ENCODE measurements around the gene TRPM2.

TRPM2 gene

DNA sequence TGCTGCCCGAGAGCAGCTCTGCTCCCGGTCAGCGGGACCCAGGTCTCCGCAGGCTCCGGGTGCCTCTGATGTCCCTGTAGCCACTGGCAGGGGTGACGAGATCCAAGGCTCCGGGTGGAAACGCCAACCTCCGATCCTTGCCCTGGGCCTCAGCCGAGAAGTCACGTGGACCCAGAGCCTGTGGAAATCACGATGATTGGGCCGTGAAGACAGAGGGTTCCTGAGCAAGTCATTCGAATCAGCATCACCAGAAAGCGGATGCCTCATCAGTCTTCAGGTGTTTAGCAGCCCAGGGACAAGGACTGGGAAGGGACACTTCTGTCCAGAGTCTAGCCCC lies 114.4 kb downstream of the TRPM2 start:
- DNase-seq (ENCODE audit: low read depth): no peak
- H3K4me3 ChIP-seq (ENCODE audit: low read depth, low read length): no peak overlapping the region
- no peak for TF ChIP-seq CTCF (IDR thresholded peaks at IDR 0.05; ENCODE audit: insufficient read depth, low read depth, low read length, missing control alignments)

DNA sequence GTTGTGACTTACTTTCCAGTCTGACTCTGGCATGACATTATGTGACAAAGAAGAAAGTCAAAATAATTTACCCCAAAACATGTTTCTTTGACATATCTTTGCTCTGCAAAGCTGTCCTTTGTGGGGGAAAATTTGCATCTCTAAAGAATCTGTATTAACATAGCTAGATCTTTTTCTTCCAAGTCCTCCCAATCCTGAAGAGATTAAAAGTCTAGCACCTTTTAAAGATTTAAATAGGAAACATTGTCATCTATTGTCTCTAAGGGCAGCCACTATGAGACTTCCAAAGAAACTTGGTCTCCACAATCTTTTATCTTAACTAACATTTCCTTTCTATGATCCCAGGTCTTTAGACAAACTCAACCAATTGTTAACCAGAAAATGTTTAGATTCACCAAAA lies 117.9 kb downstream of the TRPM2 start:
- DNase-seq (ENCODE audit: low read depth): no peak
- TF ChIP-seq CTCF (IDR thresholded peaks at IDR 0.05; ENCODE audit: insufficient read depth, low read depth, low read length, missing control alignments): no peak
- H3K4me3 ChIP-seq (ENCODE audit: low read depth, low read length): no peak overlapping the region

DNA sequence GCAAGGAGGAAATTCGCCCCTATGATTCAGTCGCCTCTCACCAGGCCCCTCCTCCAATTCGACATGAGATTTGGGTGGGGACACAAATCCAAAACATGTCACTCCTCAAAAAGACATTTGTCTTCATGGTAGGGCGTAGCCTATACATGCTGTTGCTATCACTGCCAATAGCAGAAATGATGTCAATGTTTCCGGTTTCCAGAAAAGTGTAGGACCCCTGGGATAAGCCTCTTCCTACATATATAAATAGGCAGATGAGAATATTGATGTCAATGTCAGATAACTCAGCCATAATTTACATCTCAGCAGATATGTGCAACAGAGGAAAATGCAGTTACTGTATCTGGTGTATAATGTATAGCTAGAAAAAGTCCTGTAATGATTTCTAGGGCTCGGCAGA lies 118.6 kb downstream of the TRPM2 start:
- no peak for TF ChIP-seq CTCF (IDR thresholded peaks at IDR 0.05; ENCODE audit: insufficient read depth, low read depth, low read length, missing control alignments)
- no peak for DNase-seq (ENCODE audit: low read depth)
- no peak overlapping the region for H3K4me3 ChIP-seq (ENCODE audit: low read depth, low read length)

- no peak for TF ChIP-seq CTCF (IDR thresholded peaks at IDR 0.05; ENCODE audit: insufficient read depth, low read depth, low read length, missing control alignments)
- DNase-seq (ENCODE audit: low read depth): no peak
- H3K4me3 ChIP-seq (ENCODE audit: low read depth, low read length): no peak overlapping the region
These were observed 120.6 kb downstream of the TRPM2 start for GRCh38 chr21:44473915-44474555.

GRCh38 chr21:44475266-44475845 lies 121.9 kb downstream of the TRPM2 start:
- H3K4me3 ChIP-seq (ENCODE audit: low read depth, low read length): no peak overlapping the region
- no peak for TF ChIP-seq CTCF (IDR thresholded peaks at IDR 0.05; ENCODE audit: insufficient read depth, low read depth, low read length, missing control alignments)
- no peak for DNase-seq (ENCODE audit: low read depth)

- DNase-seq (ENCODE audit: low read depth): no peak
- no peak overlapping the region for H3K4me3 ChIP-seq (ENCODE audit: low read depth, low read length)
- TF ChIP-seq CTCF (IDR thresholded peaks at IDR 0.05; ENCODE audit: insufficient read depth, low read depth, low read length, missing control alignments): no peak
These were observed 123.7 kb downstream of the TRPM2 start for GRCh38 chr21:44477131-44477530.

- no peak overlapping the region for H3K4me3 ChIP-seq (ENCODE audit: low read depth, low read length)
- no peak for TF ChIP-seq CTCF (IDR thresholded peaks at IDR 0.05; ENCODE audit: insufficient read depth, low read depth, low read length, missing control alignments)
- DNase-seq (ENCODE audit: low read depth): no peak
These were observed 124.3 kb downstream of the TRPM2 start for GRCh38 chr21:44477712-44478111.

Data from GM12865 (cell line).